Ureter (tissue), 1 donor: Measurements from ENCODE around the gene MPL. TPM values are rescaled to one million over a fixed set of nuclear protein-coding genes. Genes with fewer than 3 reads are reported as not detected.

Experiments
- DNase-seq: peaks from one replicate; pipeline ENCODE4 v3.0.0-alpha.2; 2020; ENCODE audit warnings: low spot score
- total RNA-seq: library from RNA; stranded (reverse); gene quantifications from one replicate; pipeline ENCODE4 v1.2.4, GENCODE V29; 2023
- donor health status: DM: yes; HTN: yes; CAD: no.

The MPL gene
- 0.55 TPM for total RNA-seq

DNA sequence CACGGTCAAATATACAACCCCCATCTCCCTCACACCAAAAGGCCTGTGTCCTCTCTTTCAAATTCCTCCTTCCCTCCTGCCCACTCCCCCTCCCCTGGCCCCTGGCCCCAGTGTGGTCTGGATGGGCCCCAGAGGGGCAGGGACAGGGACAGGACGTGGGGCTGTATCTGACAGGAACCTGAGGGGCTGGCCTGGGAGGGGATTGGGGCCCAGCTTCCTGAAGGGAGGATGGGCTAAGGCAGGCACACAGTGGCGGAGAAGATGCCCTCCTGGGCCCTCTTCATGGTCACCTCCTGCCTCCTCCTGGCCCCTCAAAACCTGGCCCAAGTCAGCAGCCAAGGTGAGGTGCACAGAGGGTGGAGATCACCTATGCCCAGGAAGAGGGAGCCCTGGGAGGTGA lies at the start of gene MPL:
TSS of gene MPL (plus strand) at position 231 of the 400 bp plus-strand sequence. CDS start at position 262, 31 bp downstream.
- DNase-seq: no peak

DNA sequence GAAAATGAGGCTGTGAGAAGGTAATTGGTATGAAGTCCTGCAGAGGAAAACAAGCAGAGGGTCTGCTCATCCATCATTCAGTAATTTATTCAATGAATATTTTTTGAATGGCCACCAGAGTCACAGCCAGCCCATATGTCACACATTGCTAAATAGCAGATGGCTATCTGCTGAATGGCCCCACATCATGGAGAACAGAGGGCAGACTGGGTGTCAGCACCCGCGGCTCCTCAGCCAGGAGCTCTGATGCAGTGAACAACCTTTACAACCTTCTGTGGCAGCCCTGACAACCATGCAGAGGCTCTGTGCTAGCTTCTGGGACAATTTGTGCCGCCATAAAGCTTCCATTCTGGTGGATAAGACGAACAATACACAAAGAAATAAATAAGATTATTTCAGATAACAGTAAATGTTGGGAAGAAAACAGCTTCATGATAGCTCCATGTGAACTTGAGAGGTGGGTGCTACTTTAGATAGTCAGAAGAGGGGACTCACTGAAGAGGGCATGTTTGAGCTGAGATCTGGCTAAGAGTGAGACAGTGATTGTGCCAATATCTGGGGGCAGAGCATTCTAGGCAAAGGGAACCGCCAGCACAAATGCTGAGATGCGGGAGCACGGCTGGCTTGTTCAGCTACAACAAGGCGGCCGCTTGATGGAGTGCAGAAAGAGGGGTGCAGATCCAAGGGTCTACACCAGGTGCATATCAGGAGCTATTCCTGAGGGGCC lies 49.4 kb upstream of the MPL start:
- no peak for DNase-seq

GRCh38 chr1:43288785-43289706 lies 48.6 kb upstream of the MPL start:
- DNase-seq: no peak

GRCh38 chr1:43292216-43292615 lies 45.4 kb upstream of the MPL start:
- DNase-seq: no peak

GRCh38 chr1:43292679-43293078 lies 44.9 kb upstream of the MPL start:
- DNase-seq: no peak

GRCh38 chr1:43293176-43293575 lies 44.4 kb upstream of the MPL start:
- DNase-seq: no peak

DNA sequence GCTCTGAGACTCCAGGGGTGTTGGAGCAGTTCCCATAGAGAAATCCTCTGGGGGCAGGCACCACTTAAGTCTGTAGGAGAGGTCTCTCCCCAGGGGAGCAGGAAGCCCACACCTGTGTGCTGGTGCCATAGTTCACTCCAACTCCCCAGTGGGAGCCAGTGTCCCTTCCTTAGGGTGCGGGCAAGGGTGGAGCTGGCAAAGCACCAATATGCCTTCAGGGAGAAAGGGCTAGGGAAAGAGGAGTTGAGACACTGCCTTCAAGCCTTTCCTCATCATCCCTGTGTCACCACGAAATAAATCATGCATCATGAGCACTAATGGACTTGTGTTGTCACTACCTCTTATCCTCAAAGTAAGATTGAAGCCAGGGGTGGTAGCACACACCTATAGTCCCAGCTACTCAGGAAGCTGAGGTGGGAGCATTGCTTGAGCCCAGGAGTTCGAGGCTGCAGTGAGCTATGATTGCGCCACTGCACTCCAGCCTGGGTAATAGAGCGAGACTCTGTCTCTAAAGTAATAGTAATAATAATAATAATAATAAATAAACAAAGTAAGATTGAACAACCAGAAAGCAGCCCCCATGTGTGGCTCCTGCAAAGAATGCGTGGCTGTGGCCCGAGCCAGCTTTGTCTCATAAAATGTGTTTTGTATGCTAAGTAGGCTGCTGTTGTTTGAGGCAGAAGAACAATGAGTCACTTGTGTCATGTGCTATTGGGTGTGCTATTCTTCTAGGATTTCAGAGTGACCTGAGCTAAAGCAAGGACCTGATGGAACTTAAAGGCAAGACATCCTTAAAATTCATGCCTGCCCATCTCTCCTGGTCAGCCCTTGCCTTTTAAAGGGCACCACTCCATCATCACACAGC lies 43.5 kb upstream of the MPL start:
- no peak for DNase-seq

DNA sequence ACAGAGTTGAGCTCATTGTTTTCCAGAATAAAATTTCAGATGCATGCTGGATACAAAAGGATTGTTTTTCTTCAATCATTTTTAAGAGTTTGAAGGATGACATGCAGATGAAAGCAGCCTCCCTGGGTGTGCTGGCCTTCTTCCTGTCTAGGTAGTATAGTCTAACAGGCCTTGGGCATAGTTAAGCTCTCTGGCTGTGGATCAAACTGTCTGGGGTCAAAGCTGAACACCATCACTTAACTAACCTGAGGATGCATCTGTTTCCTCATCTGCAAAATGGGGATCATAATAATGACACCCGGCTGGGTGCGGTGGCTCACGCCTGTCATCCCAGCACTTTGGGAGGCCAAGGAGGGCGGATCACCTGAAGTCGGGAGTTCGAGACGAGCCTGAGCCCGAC lies 42.9 kb upstream of the MPL start:
- no peak for DNase-seq

- DNase-seq: no peak
Observed at GRCh38 chr1:43296207-43296606, 41.4 kb upstream of the MPL start.

- no peak for DNase-seq
Observed at GRCh38 chr1:43298055-43298454, 39.6 kb upstream of the MPL start.

DNA sequence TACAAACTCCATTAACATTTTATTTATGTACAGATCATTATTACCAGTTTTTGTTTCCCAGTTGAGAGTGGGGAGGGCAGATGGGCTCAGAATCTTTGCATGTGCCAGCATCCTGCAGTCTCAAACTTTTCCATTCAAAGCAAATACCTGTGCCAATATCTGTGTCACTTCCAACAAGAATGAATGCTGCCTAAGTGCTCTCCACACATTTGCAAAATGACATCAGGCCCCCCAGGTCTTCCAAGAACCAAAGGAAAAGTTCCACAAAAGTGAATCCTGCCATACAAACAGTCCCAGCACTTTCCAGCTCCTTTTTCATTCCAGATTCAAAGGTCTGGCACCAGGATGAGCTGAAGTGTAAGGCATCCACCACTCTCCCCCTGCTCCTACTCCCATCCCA lies 38.5 kb upstream of the MPL start:
- no peak for DNase-seq

DNA sequence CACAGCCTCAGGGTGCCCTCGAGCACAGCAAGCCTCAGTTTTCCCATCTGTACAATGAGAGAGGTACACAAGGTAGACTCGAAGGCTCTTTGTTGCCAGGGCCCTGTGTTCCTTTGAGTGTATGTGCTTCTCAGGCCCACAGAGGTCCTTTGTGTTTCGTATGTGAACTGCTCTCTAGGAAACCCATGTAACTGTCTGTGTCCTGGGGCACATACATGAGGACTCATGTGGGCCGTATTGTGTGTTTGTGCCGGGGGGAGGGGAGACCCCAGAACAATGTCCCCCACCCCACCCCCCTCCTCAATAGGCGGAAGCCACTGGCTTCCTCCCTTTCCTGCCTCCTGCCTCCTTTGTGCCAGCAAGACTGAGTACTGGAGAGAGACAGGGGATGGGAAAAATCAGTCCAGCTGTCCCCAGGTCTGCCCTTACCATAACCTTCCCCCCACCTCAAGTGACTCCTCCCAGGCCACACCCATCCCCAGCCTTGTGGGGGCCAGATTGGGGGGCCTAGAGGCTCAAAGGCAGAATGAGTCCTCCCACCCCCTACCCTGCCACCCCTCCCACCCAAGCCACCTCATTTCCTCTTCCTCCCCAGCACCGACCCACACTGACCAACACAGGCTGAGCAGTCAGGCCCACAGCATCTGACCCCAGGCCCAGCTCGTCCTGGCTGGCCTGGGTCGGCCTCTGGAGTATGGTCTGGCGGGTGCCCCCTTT lies 37.1 kb upstream of the MPL start, which contains the start of gene TIE1:
TSS of gene TIE1 (plus strand) at position 605 of the 717 bp plus-strand sequence. CDS start at position 695, 90 bp downstream.
- DNase-seq: no peak

DNA sequence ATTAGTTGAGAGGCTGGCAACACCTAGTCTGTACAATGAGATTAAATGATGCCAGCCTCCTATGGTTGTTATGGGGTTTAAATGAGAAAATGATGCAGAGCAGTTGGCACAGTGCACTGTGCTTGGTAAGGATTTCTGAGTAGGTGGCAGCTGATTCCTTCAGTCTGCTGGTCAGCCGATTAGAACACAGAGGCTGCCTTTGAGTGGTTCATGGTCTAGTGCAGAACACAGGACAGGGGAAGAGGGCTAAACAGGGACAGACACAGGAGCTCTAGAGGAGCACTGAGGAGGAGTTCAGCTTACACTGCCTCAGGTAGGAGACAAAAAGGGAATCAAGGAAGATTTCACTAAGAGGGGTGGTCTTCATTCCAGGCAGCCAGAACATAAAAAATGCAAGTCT lies 35.4 kb upstream of the MPL start:
- no peak for DNase-seq

GRCh38 chr1:43302721-43303470 lies 34.7 kb upstream of the MPL start:
- DNase-seq: no peak

DNA sequence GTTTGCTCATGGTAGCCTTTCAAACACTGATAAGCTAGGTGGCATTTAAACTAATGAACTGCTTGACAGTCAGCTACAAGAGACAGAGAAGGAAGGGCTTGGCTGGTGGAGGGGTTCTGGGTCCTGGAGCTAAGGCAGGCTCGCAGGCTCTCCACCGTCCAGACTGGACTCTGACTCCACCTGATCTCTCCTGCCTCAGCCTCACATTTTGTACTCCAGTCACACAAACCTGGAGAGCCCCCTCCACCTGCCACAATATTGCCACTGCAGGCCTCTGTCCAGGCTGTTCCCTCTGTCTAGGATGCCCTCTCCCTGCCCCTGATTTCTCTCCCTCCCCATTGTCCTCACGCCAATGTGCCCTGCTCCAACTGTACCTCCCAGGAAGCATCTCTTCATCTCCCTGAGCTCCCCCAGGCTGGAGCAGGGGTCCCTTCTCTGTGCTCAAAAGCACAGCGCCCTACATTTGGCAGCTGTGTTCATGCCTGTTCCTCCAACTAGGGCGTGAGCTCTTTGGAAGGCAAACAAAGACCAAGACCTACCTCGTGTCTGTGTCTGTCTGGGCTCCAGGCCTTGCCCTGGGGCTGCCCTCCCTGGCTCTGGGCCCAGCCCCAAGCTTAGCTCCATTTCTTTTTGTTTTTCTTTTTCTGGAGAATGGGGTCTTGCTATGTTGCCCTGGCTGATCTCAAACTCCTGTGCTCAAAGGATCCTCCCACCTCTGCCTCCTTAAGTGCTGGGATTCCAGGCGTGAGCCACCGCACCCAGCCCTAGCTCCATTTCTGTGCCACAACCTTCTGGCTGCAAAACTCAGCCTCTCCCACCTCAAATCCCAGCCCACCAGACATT lies 33.9 kb upstream of the MPL start:
- no peak for DNase-seq

GRCh38 chr1:43304314-43304681 lies 33.3 kb upstream of the MPL start:
- no peak for DNase-seq

DNA sequence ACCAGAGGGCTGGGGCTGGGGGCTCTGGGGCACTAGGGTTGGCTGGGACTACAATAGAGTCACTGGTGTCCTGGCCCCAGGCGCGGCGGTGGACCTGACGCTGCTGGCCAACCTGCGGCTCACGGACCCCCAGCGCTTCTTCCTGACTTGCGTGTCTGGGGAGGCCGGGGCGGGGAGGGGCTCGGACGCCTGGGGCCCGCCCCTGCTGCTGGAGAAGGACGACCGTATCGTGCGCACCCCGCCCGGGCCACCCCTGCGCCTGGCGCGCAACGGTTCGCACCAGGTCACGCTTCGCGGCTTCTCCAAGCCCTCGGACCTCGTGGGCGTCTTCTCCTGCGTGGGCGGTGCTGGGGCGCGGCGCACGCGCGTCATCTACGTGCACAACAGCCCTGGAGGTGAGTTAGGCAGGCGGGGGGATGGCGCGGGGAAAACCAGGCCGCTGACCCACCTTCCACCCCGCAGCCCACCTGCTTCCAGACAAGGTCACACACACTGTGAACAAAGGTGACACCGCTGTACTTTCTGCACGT lies 32.8 kb upstream of the MPL start:
- DNase-seq: no peak

DNA sequence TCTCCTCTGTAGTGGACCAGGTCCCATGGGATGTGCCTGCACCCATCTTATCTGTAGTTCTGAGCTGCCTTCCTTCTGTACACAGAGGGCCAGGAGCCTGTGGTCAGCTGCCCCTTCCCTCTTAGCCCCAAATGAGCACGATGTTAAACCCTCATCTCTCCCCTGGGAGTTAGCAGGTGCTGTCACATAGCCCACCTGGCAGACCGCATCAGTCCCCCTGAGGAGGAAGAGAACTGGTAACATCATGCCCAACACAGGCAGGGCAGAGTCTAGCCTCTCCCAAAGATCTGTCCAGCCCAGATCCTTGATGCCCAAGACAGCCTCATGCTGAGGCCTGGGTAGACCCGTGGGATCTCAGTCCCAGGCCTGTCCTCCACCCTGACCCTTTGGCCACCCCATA lies 32.2 kb upstream of the MPL start:
- DNase-seq: no peak

GRCh38 chr1:43305926-43306687 lies 31.5 kb upstream of the MPL start:
- no peak for DNase-seq
